ENCODE results near the gene SH3BP2.

SH3BP2 gene

DNA sequence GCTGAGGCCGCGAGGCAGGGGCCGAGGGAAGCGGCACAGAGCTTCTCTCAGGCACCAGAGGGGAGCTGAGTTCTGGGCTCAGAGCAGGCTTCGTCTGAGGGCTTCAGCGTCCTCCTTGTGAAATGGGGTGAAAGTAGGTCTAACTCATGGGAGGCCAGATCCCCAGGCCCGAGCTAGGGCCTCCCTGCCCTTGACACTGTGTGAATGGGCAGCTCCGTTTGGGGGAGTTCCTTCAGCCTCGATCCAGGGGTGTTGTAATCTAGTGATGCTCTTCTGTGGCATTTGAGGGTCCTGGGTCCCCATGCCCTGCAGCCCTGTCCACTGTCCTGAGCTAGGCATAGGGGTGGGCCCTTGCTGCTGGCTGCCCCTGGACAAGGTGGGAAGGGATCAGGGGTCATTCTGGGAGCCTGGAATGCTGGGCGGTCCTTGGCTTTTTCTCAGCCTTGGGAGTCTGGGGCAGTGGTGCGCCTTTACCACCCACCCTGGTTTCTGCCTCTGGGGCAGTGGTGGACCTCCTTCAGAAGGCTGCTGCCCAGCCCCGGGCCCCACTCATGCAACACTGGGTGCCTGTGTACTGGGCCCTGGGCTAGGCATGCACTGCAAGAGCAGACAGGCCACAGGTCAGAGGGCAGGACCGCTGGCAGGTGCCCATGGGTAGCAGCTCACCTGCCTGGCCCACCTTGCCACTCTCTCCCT, 4.1 kb downstream of the SH3BP2 start:
- peaks cover 77% of the 10 kb centered on the region for H3K4me1 ChIP-seq (ENCODE audit: insufficient read depth, poor library complexity, severe bottlenecking)

DNA sequence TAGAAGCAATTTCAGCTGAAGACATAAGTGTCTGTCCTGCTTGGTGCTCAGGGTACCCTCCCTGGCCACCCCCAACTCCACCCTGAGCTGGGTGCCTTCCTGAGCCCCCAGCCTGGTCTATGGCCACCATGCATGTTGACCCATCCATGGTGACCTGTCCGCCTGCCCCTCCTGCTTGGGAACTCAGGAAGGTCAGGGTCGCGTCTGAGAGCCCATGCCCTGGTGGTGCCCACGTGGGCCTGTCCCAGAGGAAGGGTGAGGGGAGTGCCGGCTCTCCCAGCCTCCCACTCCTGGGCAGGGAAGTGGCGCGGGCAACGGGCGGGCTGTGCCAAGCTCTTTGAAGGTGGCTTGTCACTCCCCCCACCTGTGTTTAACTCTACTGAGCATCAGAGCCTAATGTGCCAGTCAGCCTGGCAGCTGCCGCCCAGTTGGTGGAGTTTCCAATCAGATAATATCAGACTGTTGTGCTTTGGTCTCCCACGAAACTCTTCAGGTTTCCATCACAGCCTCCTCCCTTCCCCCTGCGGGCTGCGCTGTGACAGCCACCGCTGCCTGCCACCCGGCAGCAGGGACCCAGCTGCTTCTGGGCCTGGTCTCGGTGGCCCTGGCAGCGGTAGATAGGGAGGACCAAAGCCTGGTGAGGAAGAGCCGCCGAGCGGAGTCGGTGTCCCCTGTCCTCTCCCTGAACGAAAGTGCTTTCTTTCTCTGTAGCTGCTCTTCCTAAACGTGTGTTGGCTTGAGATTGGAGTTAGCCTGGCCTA, 4.8 kb downstream of the SH3BP2 start:
- TF ChIP-seq, protein P1, sequence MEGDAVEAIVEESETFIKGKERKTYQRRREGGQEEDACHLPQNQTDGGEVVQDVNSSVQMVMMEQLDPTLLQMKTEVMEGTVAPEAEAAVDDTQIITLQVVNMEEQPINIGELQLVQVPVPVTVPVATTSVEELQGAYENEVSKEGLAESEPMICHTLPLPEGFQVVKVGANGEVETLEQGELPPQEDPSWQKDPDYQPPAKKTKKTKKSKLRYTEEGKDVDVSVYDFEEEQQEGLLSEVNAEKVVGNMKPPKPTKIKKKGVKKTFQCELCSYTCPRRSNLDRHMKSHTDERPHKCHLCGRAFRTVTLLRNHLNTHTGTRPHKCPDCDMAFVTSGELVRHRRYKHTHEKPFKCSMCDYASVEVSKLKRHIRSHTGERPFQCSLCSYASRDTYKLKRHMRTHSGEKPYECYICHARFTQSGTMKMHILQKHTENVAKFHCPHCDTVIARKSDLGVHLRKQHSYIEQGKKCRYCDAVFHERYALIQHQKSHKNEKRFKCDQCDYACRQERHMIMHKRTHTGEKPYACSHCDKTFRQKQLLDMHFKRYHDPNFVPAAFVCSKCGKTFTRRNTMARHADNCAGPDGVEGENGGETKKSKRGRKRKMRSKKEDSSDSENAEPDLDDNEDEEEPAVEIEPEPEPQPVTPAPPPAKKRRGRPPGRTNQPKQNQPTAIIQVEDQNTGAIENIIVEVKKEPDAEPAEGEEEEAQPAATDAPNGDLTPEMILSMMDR (IDR thresholded peaks at IDR 0.05; ENCODE audit: poor library complexity, severe bottlenecking): no peak
- peak; percentile 55 for DNase-seq (ENCODE audit: low spot score)
- H3K9me3 ChIP-seq (ENCODE audit: severe bottlenecking): no peaks in the 10 kb centered on the region
- H3K4me3 ChIP-seq (ENCODE audit: severe bottlenecking): no peak overlapping the region
- peak overlapping the region; percentile 86 for H3K27ac ChIP-seq (ENCODE audit: poor library complexity, severe bottlenecking)
- ATAC-seq (ENCODE audit: low read depth): no peak
- H3K4me1 ChIP-seq (ENCODE audit: insufficient read depth, poor library complexity, severe bottlenecking): peaks cover 80% of the 10 kb centered on the region
- H3K27me3 ChIP-seq (ENCODE audit: insufficient read depth, poor library complexity, severe bottlenecking): no peaks in the 10 kb centered on the region
- H3K36me3 ChIP-seq (ENCODE audit: low read depth): peaks cover 7% of the 10 kb centered on the region; the same call in 1 of the 2 replicates

More for the DNA sequence above, 4.1 kb downstream of the SH3BP2 start:
- Histone ChIP-seq H3K36me3 (ENCODE audit: low read depth) (no peaks in the 10 kb centered on the region), H3K4me3 (ENCODE audit: severe bottlenecking) (no peak overlapping the region), H3K27ac (ENCODE audit: poor library complexity, severe bottlenecking) (peak overlapping the region; percentile 86), H3K9me3 (ENCODE audit: severe bottlenecking) (no peaks in the 10 kb centered on the region), H3K27me3 (ENCODE audit: insufficient read depth, poor library complexity, severe bottlenecking) (no peaks in the 10 kb centered on the region)
- ATAC-seq (ENCODE audit: low read depth) (no peak), DNase-seq (ENCODE audit: low spot score) (peak; percentile 55)
- TF ChIP-seq, protein P1 (IDR thresholded peaks at IDR 0.05; ENCODE audit: poor library complexity, severe bottlenecking): no peak

DNA sequence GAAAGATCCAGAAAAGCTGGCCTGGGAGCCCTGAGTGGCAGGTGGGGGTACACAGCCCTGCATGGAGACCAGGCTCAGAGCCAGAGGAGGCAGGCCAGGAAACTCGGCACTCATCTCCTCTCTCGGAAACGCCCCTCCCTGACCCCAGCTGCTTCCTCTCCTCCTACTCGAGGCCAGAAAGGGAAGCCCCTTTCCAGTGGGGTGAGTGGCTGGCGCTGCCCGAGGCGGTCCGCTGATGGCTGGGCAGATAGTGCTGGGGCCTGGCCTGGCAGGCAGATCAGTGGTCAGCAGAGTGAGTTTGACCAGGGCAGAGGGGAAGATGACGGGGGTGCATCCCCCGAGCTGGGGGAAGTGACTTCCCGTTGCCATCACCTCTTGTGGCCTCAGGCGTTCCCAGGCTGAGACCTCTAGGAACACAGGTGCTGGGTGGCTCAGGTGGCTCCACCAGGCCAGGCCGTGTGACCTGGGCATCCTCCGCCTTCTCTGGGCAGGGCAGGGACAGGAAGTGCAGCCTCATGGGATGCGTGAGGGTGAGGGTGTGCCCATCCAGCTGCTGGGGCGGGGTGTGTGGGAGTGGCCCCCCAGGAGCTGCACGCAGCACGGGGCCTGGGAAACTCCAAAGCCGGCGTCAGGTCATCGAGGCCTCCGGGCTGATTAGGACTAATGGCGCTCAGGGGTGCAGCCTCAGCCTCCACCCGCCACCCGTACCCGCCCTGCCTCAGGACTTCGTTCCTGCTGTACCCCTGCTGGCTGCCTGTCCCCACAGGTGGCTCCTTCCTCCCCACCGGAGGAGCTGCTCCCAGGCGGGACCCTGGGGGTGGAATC, 5.7 kb downstream of the SH3BP2 start:
- Histone ChIP-seq H3K4me1 (ENCODE audit: insufficient read depth, poor library complexity, severe bottlenecking) (peaks cover 80% of the 10 kb centered on the region), H3K4me3 (ENCODE audit: severe bottlenecking) (peak overlapping the region; percentile 2), H3K27ac (ENCODE audit: poor library complexity, severe bottlenecking) (peak overlapping the region; percentile 86), H3K36me3 (ENCODE audit: low read depth) (peaks cover 9% of the 10 kb centered on the region), H3K9me3 (ENCODE audit: severe bottlenecking) (no peaks in the 10 kb centered on the region), H3K27me3 (ENCODE audit: insufficient read depth, poor library complexity, severe bottlenecking) (no peaks in the 10 kb centered on the region)
- peak; percentile 79 for DNase-seq (ENCODE audit: low spot score)
- ATAC-seq (ENCODE audit: low read depth): peak; percentile 20
- TF ChIP-seq, protein P1 (IDR thresholded peaks at IDR 0.05; ENCODE audit: poor library complexity, severe bottlenecking): no peak

DNA sequence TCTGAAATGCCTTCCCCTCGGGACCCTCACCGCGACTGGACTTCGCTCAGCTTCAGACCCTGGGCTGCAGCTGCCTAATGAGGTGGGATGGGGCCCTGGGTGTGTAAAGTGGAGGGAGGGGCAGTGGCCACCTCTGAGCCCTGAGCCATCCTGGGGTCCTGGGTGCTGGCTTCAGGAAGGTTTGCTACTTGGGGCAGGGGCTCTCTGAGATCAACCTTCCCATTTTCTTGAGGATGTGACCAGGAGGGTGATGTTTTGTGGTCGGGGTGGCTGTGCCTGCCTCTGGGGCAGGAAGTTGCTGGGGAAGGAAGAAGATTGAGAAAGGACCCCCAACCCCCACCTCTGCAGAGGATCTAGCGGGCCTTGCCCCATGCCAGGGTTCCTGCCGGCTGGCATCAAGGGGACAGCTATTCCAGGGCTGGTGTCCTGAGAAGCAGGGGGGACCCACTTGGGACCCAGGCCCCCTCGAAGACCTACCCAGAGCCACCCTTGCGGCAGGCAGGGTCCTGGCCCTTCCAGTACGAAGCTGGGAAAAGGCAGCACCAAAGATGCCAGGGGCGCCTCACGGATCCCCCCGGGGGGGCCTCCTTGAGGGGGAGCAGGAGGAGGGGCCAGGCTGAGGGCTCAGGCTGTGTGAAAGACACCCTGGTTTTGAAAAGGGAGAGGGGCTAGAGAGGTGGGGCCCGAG, 6.5 kb downstream of the SH3BP2 start:
- H3K27me3 ChIP-seq (ENCODE audit: insufficient read depth, poor library complexity, severe bottlenecking): no peaks in the 10 kb centered on the region
- peak overlapping the region; percentile 86 for H3K27ac ChIP-seq (ENCODE audit: poor library complexity, severe bottlenecking)
- H3K36me3 ChIP-seq (ENCODE audit: low read depth): peaks cover 9% of the 10 kb centered on the region
- H3K4me3 ChIP-seq (ENCODE audit: severe bottlenecking): peak overlapping the region; percentile 2
- ATAC-seq (ENCODE audit: low read depth): no peak
- no peaks in the 10 kb centered on the region for H3K9me3 ChIP-seq (ENCODE audit: severe bottlenecking)
- peaks cover 73% of the 10 kb centered on the region for H3K4me1 ChIP-seq (ENCODE audit: insufficient read depth, poor library complexity, severe bottlenecking)
- peak; percentile 37 for DNase-seq (ENCODE audit: low spot score)
- TF ChIP-seq, protein P1 (IDR thresholded peaks at IDR 0.05; ENCODE audit: poor library complexity, severe bottlenecking): no peak
